ENCODE data around the gene LIN7C. TPM values are rescaled to one million over a fixed set of nuclear protein-coding genes. Genes with fewer than 3 reads are reported as not detected.

Gene LIN7C
- total and polyA plus RNA-seq, 9 of the 15 experiments (the other 6 are each of a cell fraction or from before 2014, with no cell fraction given) = 10.8 to 52.7 (median 21.5) TPM

- Histone ChIP-seq H3K4me1 (replicated peaks in 1 of 2; ENCODE audit: control insufficient read depth in 2 of 2, insufficient read depth in 2 of 2, low read length in 2 of 2) (no peaks in the 10 kb centered on the region; a peak in 2 of 5 replicates), H3K9ac (ENCODE audit: insufficient read depth in 1 of 2, low read depth in 2 of 2, low read length in 2 of 2) (no peak overlapping the region), H4K20me1 (replicated peaks; ENCODE audit: control insufficient read depth, insufficient read depth, low read length) (no peaks in the 10 kb centered on the region; the same call in 1 of the 2 replicates), H3K79me2 (ENCODE audit: control insufficient read depth, insufficient read depth, low read length) (no peaks in the 10 kb centered on the region), H2AFZ (ENCODE audit: low read depth, low read length) (no peak overlapping the region), H3K4me2 (ENCODE audit: insufficient read depth, low read length) (no peak overlapping the region), H3K9me1 (ENCODE audit: control insufficient read depth, insufficient read depth, low read length) (no peaks in the 10 kb centered on the region), H3K36me3 (ENCODE audit: control insufficient read depth, insufficient read depth, low read length) (no peaks in the 10 kb centered on the region), H3K27ac (ENCODE audit: extremely low read depth, low read depth, low read length) (no peak overlapping the region), H3K4me3 (no peak overlapping the region), H3K27me3 (ENCODE audit: control insufficient read depth in 2 of 2, insufficient read depth in 2 of 2, low read length in 2 of 2) (no peaks in the 10 kb centered on the region), H3K9me3 (replicated peaks; ENCODE audit: control insufficient read depth, insufficient read depth, low read depth, low read length) (no peaks in the 10 kb centered on the region)
- no peak for TF ChIP-seq CREB1 (IDR thresholded peaks at IDR 0.05)
- TF ChIP-seq CREB1 (CRISPR knock-in tag; IDR thresholded peaks at IDR 0.05) = no peak
- no peak for TF ChIP-seq STAG1 (CRISPR knock-in tag; IDR thresholded peaks at IDR 0.05; ENCODE audit: borderline replicate concordance)
- TF ChIP-seq, protein P1, sequence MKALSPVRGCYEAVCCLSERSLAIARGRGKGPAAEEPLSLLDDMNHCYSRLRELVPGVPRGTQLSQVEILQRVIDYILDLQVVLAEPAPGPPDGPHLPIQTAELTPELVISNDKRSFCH (CRISPR knock-in tag; IDR thresholded peaks at IDR 0.05) = no peak
- TF ChIP-seq, protein P1 (tag; IDR thresholded peaks at IDR 0.05) = no peak
- no peak for TF ChIP-seq ARNT (IDR thresholded peaks at IDR 0.05)
- TF ChIP-seq NBN (IDR thresholded peaks at IDR 0.05; ENCODE audit: low read depth) = no peak
- no peak for TF ChIP-seq MYNN (IDR thresholded peaks at IDR 0.05)
- TF ChIP-seq MYNN (CRISPR knock-in tag; IDR thresholded peaks at IDR 0.05) = no peak
- TF ChIP-seq POU5F1 (IDR thresholded peaks at IDR 0.05; ENCODE audit: borderline replicate concordance, low read depth, low read length, partially characterized antibody) = no peak
- TF ChIP-seq RBM34 (IDR thresholded peaks at IDR 0.05; ENCODE audit: borderline replicate concordance, insufficient read depth, low read length) = no peak
- no peak for TF ChIP-seq PBX2 (CRISPR knock-in tag; IDR thresholded peaks at IDR 0.05; ENCODE audit: low read depth)
- TF ChIP-seq PBX2 (tag; conservative IDR thresholded peaks at IDR 0.05; ENCODE audit: low read depth) = no peak
- no peak for TF ChIP-seq MAZ (CRISPR knock-in tag; conservative IDR thresholded peaks at IDR 0.05 in 1 of 2, IDR thresholded peaks at IDR 0.05 in 1 of 2)
- no peak for TF ChIP-seq PTBP1 (IDR thresholded peaks at IDR 0.05; ENCODE audit: low read depth, low read length)
- no peak for TF ChIP-seq ATF1 (CRISPR knock-in tag; IDR thresholded peaks at IDR 0.05)
- no peak for TF ChIP-seq ATF1 (tag; IDR thresholded peaks at IDR 0.05)
- no peak for TF ChIP-seq PCBP2 (IDR thresholded peaks at IDR 0.05; ENCODE audit: low read depth, low read length, poor library complexity, severe bottlenecking)
- no peak for TF ChIP-seq MAFK (IDR thresholded peaks at IDR 0.05; ENCODE audit: low read length)
- TF ChIP-seq ETV1 (tag; conservative IDR thresholded peaks at IDR 0.05; ENCODE audit: low read depth) = no peak
- no peak for TF ChIP-seq ZNF76 (CRISPR knock-in tag; IDR thresholded peaks at IDR 0.05; ENCODE audit: borderline replicate concordance)
- TF ChIP-seq MTA1 (IDR thresholded peaks at IDR 0.05; ENCODE audit: borderline replicate concordance) = no peak
- BruUV-seq (replicated peaks) = no TSS peak
- in situ Hi-C loops (cut with MboI) = no loop called here
- intact Hi-C loops (cut with micrococcal nuclease) = no loop called here
- WGBS (ENCODE audit: insufficient coverage, low coverage, missing lambda C conversion rate) = 2% methylated on average over 2 of the region's 2 CpGs
- ChIA-PET POLR2A (no interaction called here), CTCF (ENCODE audit: low intra/inter-chr PET ratio) (no interaction called here)
- DNase-seq (ENCODE audit: extremely low read depth in 1 of 4, low spot score in 3 of 4) (no peak), ATAC-seq (no peak), FAIRE-seq (no peak)
Observed at GRCh38 chr11:27513389-27513788, 6.8 kb upstream of the LIN7C start.
